Activated CD4-positive, alpha-beta T cell treated with anti-CD3 and anti-CD28 coated beads, Interleukin-2, amount 50 U/mL, for 48 hours (primary cell): ENCODE data around the gene UPK3A.
A peak's percentile ranks its signal among the peaks of the same experiment; 100 is the strongest.
"Not testable (repeated sequence)": the region's sequence is repeated elsewhere in the genome, so short reads cannot be mapped to it uniquely, and the experiment has no call there.

Source experiments
- DNase-seq, 2 experiments: peaks; one replicate each; pipeline ENCODE4 v3.0.0-alpha.2; 2020

UPK3A gene

GRCh38 chr22:45285263-45286058 lies 712 bp downstream of the UPK3A start:
- no peak for DNase-seq

GRCh38 chr22:45286854-45287551 lies 2.3 kb downstream of the UPK3A start:
- no peak for DNase-seq

GRCh38 chr22:45290410-45290936 lies 5.7 kb downstream of the UPK3A start:
- DNase-seq, result no peak

- no peak for DNase-seq
These were observed 6.5 kb downstream of the UPK3A start for GRCh38 chr22:45291061-45291930.

- DNase-seq, result no peak
These were observed 7.2 kb downstream of the UPK3A start for GRCh38 chr22:45291931-45292290.

GRCh38 chr22:45292731-45293442 lies 8.1 kb downstream of the UPK3A start:
- no peak for DNase-seq

GRCh38 chr22:45294030-45294429 lies 9.3 kb downstream of the UPK3A start:
- no peak for DNase-seq

- not testable (repeated sequence) for DNase-seq
These were observed 10.3 kb downstream of the UPK3A start for GRCh38 chr22:45295004-45295403.

- DNase-seq, result no peak
These were observed 10.7 kb downstream of the UPK3A start for GRCh38 chr22:45295492-45295891.

- no peak for DNase-seq
These were observed 12.0 kb downstream of the UPK3A start for GRCh38 chr22:45296628-45297297.

GRCh38 chr22:45298934-45299505 lies 14.3 kb downstream of the UPK3A start:
- no peak for DNase-seq

- no peak for DNase-seq
These were observed 18.0 kb downstream of the UPK3A start for GRCh38 chr22:45302751-45303150.

GRCh38 chr22:45303181-45303580 lies 18.4 kb downstream of the UPK3A start:
- no peak for DNase-seq

- no peak for DNase-seq
These were observed 20.2 kb downstream of the UPK3A start for GRCh38 chr22:45304971-45305370.

GRCh38 chr22:45305456-45306075 lies 20.8 kb downstream of the UPK3A start:
- DNase-seq, result no peak

- no peak for DNase-seq
These were observed 21.4 kb downstream of the UPK3A start for GRCh38 chr22:45306139-45306538.

- no peak for DNase-seq
These were observed 23.7 kb downstream of the UPK3A start for GRCh38 chr22:45308391-45308956.

GRCh38 chr22:45308957-45309421 lies 24.2 kb downstream of the UPK3A start:
- peak; percentile 21 to 33 for DNase-seq

GRCh38 chr22:45309422-45310227 lies 24.9 kb downstream of the UPK3A start, which contains the start of gene FAM118A:
Gene FAM118A (plus strand): TSS chr22:45309934. CDS start chr22:45322380, 12,446 bp downstream.
- DNase-seq, result peak; percentile 95 to 96
